HEK293 (cell line): ENCODE data around the gene KSR1.
A peak's percentile ranks its signal among the peaks of the same experiment; 100 is the strongest.

ENCODE experiments used
- CTCF ChIA-PET: fragments of 350-600 bp; formaldehyde crosslinking; extraction: SDS; loops from one replicate; lab custom pipeline; 2021; ENCODE audit warnings: antibody characterized with exemption; lab: Yijun Ruan, JAX
- POLR2A ChIA-PET: fragments of 300-600 bp; formaldehyde crosslinking; extraction: SDS; loops from one replicate; lab custom pipeline; 2020; ENCODE audit warnings: antibody characterized with exemption, inconsistent platforms; lab: Yijun Ruan, JAX
- H3K27ac ChIP-seq: fragments of 200-500 bp; sonication (Bioruptor generic); 2 replicates; pipeline ENCODE4 v1.5.1; 2014; ENCODE audit warnings: low read depth, low read length, control low read depth, inconsistent platforms; ENCODE audit errors: extremely low read depth
- H3K36me3 ChIP-seq, 2 experiments: fragments of 200-500 bp in 1 of 2; sonication (Bioruptor generic) in 1 of 2; 1 replicate in 1 of 2; 2 replicates in 1 of 2; pipeline ENCODE4 v1.5.1; 2014 to 2017; ENCODE audit warnings: inconsistent platforms in 2 of 2, low read length in 2 of 2; ENCODE audit not compliant: control insufficient read depth in 2 of 2, insufficient read depth in 1 of 2
- H3K4me1 ChIP-seq: fragments of 200-500 bp; sonication (Bioruptor generic); 2 replicates; pipeline ENCODE4 v1.5.1; 2014; ENCODE audit warnings: mild to moderate bottlenecking, low read length, inconsistent platforms; ENCODE audit not compliant: control insufficient read depth, insufficient read depth
- H3K4me3 ChIP-seq: 2 replicates; pipeline ENCODE4 v1.5.1; 2011; ENCODE audit warnings: low read depth, mild to moderate bottlenecking, control low read depth, low read length, moderate library complexity
- H3K9me3 ChIP-seq: fragments of 200-500 bp; sonication (Bioruptor generic); 2 replicates; pipeline ENCODE4 v1.5.1; 2014; ENCODE audit warnings: low read depth, low read length, inconsistent platforms; ENCODE audit not compliant: control insufficient read depth, insufficient read depth
- CTCF ChIP-seq: fragments of 450-650 bp; formaldehyde crosslinking; IDR thresholded peaks from 2 replicates; pipeline ENCODE4 v1.5.1; 2016; ENCODE audit warnings: missing biosample characterization, missing genetic modification characterization
- EGR2 ChIP-seq: fragments of 450-650 bp; formaldehyde crosslinking; IDR thresholded peaks from 2 replicates; pipeline ENCODE4 v1.5.1; 2016; ENCODE audit warnings: low read depth, missing biosample characterization, missing genetic modification characterization
- ELK4 ChIP-seq: IDR thresholded peaks from 2 replicates; pipeline ENCODE4 v1.6.1; 2011; ENCODE audit warnings: mild to moderate bottlenecking, low read depth, low read length, borderline replicate concordance
- KLF7 ChIP-seq: fragments of 450-650 bp; formaldehyde crosslinking; IDR thresholded peaks from 2 replicates; pipeline ENCODE4 v1.5.1; 2016; ENCODE audit warnings: missing biosample characterization, missing genetic modification characterization, borderline replicate concordance
- PBX3 ChIP-seq: sonication (generic); formaldehyde crosslinking; IDR thresholded peaks from 2 replicates; pipeline ENCODE4 v1.8.1; 2022; ENCODE audit warnings: mild to moderate bottlenecking, moderate library complexity, missing genetic modification reagents
- REPIN1 ChIP-seq: fragments of 450-650 bp; formaldehyde crosslinking; IDR thresholded peaks from 2 replicates; pipeline ENCODE4 v1.5.1; 2017; ENCODE audit warnings: missing biosample characterization, missing genetic modification characterization, low read depth
- YY1 ChIP-seq: fragments of 450-650 bp; formaldehyde crosslinking; IDR thresholded peaks from 2 replicates; pipeline ENCODE4 v1.5.1; 2018; ENCODE audit warnings: missing biosample characterization, missing genetic modification characterization
- ZIC2 ChIP-seq: fragments of 450-650 bp; formaldehyde crosslinking; IDR thresholded peaks from 2 replicates; pipeline ENCODE4 v1.5.1; 2016; ENCODE audit warnings: missing biosample characterization, missing genetic modification characterization
- ZNF112 ChIP-seq: fragments of 450-650 bp; formaldehyde crosslinking; IDR thresholded peaks from 2 replicates; pipeline ENCODE4 v1.5.0; 2017; ENCODE audit warnings: missing biosample characterization, missing genetic modification characterization
- ZNF133 ChIP-seq: fragments of 450-650 bp; formaldehyde crosslinking; IDR thresholded peaks from 2 replicates; pipeline ENCODE4 v1.5.1; 2016; ENCODE audit warnings: missing biosample characterization, missing genetic modification characterization
- ZNF311 ChIP-seq: fragments of 450-650 bp; formaldehyde crosslinking; IDR thresholded peaks from 2 replicates; pipeline ENCODE4 v1.5.1; 2017; ENCODE audit warnings: missing biosample characterization, missing genetic modification characterization, borderline replicate concordance
- ZNF473 ChIP-seq: fragments of 450-650 bp; formaldehyde crosslinking; IDR thresholded peaks from 2 replicates; pipeline ENCODE4 v1.5.1; 2017; ENCODE audit warnings: missing biosample characterization, missing genetic modification characterization
- ZNF513 ChIP-seq: fragments of 450-650 bp; IDR thresholded peaks from 2 replicates; pipeline ENCODE4 v1.5.1; 2018; ENCODE audit warnings: missing biosample characterization, missing genetic modification characterization
- ZNF623 ChIP-seq: fragments of 450-650 bp; formaldehyde crosslinking; IDR thresholded peaks from 2 replicates; pipeline ENCODE4 v1.5.1; 2016; ENCODE audit warnings: missing biosample characterization, missing genetic modification characterization
- ZNF629 ChIP-seq: fragments of 450-650 bp; formaldehyde crosslinking; IDR thresholded peaks from 2 replicates; pipeline ENCODE4 v1.5.1; 2017; ENCODE audit warnings: missing biosample characterization, missing genetic modification characterization
- ZNF76 ChIP-seq: fragments of 450-650 bp; formaldehyde crosslinking; IDR thresholded peaks from 2 replicates; pipeline ENCODE4; 2016; ENCODE audit warnings: low read depth, missing biosample characterization, missing genetic modification characterization, borderline replicate concordance
- ZSCAN30 ChIP-seq: fragments of 450-650 bp; IDR thresholded peaks from 2 replicates; pipeline ENCODE4 v1.5.1; 2018; ENCODE audit warnings: missing biosample characterization, mild to moderate bottlenecking, missing genetic modification characterization, moderate library complexity
- TF ChIP-seq, protein P1 (sequence below): fragments of 450-650 bp; formaldehyde crosslinking; IDR thresholded peaks from 2 replicates; pipeline ENCODE4 v1.5.1; 2016; ENCODE audit warnings: missing biosample characterization, missing genetic modification characterization
- TF ChIP-seq, protein P2 (sequence below): fragments of 450-650 bp; formaldehyde crosslinking; IDR thresholded peaks from 2 replicates; pipeline ENCODE4 v1.5.1; 2016; ENCODE audit warnings: missing biosample characterization, missing genetic modification characterization, low read depth

The KSR1 gene

GRCh38 chr17:27475981-27476895, 20.0 kb downstream of the KSR1 start:
- H3K27ac ChIP-seq = no peak overlapping the region
- ChIA-PET CTCF (interaction anchor here (0.8 to 1.0 kb wide), 3 partner anchors 8 to 124 kb away, joined by 3 to 4 read pairs (median 3); no protein-coding TSS in a partner anchor), POLR2A (no interaction called here)
- H3K9me3 ChIP-seq = no peaks in the 10 kb centered on the region
- no peak overlapping the region for H3K4me3 ChIP-seq
- H3K36me3 ChIP-seq = no peaks in the 10 kb centered on the region
- 0 out of 2 replicates have a peak, but pooled peaks have one; percentile 20 for TF ChIP-seq ZIC2
- TF ChIP-seq, protein P1, sequence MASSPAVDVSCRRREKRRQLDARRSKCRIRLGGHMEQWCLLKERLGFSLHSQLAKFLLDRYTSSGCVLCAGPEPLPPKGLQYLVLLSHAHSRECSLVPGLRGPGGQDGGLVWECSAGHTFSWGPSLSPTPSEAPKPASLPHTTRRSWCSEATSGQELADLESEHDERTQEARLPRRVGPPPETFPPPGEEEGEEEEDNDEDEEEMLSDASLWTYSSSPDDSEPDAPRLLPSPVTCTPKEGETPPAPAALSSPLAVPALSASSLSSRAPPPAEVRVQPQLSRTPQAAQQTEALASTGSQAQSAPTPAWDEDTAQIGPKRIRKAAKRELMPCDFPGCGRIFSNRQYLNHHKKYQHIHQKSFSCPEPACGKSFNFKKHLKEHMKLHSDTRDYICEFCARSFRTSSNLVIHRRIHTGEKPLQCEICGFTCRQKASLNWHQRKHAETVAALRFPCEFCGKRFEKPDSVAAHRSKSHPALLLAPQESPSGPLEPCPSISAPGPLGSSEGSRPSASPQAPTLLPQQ (tag by site-specific recombination) = no peak
- peaks cover 18% of the 10 kb centered on the region for H3K4me1 ChIP-seq

DNA sequence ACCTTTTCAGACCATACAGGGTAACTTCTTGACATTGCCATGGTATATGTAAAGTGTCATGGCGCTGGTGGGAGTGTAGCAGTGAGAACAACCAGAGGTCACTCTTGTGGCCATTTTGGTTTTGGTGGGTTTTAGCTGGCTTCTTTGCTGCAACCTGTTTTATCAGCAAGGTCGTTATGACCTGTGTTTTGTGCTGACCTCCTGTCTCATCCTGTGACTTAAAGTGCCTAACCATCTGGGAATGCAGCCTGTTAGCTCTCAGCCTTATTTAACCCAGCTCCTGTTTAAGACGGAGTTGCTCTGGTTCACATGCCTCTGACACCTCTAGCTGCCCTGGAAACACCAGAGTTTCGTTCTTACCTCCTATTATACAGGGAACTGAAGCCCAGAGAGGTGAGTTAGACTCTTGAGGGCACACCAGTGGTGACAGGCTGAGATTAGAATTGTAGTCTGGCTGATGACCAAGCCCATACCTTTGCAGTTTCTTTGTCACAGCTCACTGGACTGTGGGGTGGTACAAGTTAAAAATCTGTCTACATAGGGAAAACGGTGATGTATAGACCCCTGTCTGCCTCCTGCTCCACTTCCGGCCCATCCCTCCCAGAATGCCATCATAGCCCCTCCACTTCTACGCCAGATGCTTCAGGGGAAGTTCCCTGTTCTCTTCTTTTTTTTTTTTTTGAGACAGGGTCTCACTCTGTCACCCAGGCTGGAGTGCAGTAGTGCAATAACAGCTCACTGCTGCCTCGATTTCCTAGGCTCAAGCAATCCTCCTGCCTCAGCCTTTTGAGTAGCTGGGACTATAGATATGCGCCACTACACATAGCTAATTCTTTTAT, 21.0 kb downstream of the KSR1 start:
- H3K27ac ChIP-seq = no peak overlapping the region
- H3K4me1 ChIP-seq = peaks cover 10% of the 10 kb centered on the region
- no peaks in the 10 kb centered on the region for H3K9me3 ChIP-seq
- POLR2A ChIA-PET = no interaction called here
- H3K4me3 ChIP-seq = no peak overlapping the region
- no peaks in the 10 kb centered on the region for H3K36me3 ChIP-seq
- CTCF ChIA-PET = interaction anchor here (0.9 to 1.0 kb wide), 2 partner anchors 9 to 122 kb away, joined by 4 to 5 read pairs; no protein-coding TSS in a partner anchor
- TF ChIP-seq KLF7 (tag by site-specific recombination) = no peak
- no peak for TF ChIP-seq ZNF513 (tag by site-specific recombination)
- TF ChIP-seq ZNF76 (tag by site-specific recombination) = no peak
- no peak; the same call in 1 of the 2 replicates for TF ChIP-seq ZNF133 (tag by site-specific recombination)
- no peak for TF ChIP-seq ZNF629
- TF ChIP-seq PBX3 (CRISPR knock-in tag) = no peak
- no peak for TF ChIP-seq ELK4
- no peak for TF ChIP-seq ZNF623 (tag by site-specific recombination)
- TF ChIP-seq ZNF473 (tag by site-specific recombination) = no peak
- TF ChIP-seq CTCF (tag by site-specific recombination) = no peak
- no peak for TF ChIP-seq REPIN1
- TF ChIP-seq ZNF311 (tag by site-specific recombination) = no peak
- TF ChIP-seq, protein P2, sequence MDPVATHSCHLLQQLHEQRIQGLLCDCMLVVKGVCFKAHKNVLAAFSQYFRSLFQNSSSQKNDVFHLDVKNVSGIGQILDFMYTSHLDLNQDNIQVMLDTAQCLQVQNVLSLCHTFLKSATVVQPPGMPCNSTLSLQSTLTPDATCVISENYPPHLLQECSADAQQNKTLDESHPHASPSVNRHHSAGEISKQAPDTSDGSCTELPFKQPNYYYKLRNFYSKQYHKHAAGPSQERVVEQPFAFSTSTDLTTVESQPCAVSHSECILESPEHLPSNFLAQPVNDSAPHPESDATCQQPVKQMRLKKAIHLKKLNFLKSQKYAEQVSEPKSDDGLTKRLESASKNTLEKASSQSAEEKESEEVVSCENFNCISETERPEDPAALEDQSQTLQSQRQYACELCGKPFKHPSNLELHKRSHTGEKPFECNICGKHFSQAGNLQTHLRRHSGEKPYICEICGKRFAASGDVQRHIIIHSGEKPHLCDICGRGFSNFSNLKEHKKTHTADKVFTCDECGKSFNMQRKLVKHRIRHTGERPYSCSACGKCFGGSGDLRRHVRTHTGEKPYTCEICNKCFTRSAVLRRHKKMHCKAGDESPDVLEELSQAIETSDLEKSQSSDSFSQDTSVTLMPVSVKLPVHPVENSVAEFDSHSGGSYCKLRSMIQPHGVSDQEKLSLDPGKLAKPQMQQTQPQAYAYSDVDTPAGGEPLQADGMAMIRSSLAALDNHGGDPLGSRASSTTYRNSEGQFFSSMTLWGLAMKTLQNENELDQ (tag by site-specific recombination) = no peak
- no peak for TF ChIP-seq EGR2 (tag by site-specific recombination)
- no peak for TF ChIP-seq ZNF112 (tag by site-specific recombination)
- no peak for TF ChIP-seq ZSCAN30 (tag by site-specific recombination)
- no peak for TF ChIP-seq YY1 (tag by site-specific recombination)
